Mesothelial cell of epicardium (in vitro differentiated cells): ENCODE data around the gene CAMKMT. TPM values are rescaled to one million over a fixed set of nuclear protein-coding genes. Genes with fewer than 3 reads are reported as not detected.

ENCODE experiments used
- DNase-seq, 2 experiments: peaks; one replicate each; pipeline ENCODE4 v3.0.0; 2021; ENCODE audit warnings: low spot score in 2 of 2; ENCODE audit not compliant: unreplicated experiment in 2 of 2
- H3K27ac Mint-ChIP-seq: 2 replicates; pipeline ENCODE4 v1.8.0; 2021; ENCODE audit warnings: mixed read lengths
- H3K27me3 Mint-ChIP-seq: 2 replicates; pipeline ENCODE4 v1.8.0; 2021; ENCODE audit warnings: low read depth, mixed read lengths
- H3K36me3 Mint-ChIP-seq: 2 replicates; pipeline ENCODE4 v1.8.0; 2021; ENCODE audit warnings: mixed read lengths
- H3K4me1 Mint-ChIP-seq: 2 replicates; pipeline ENCODE4 v1.8.0; 2021; ENCODE audit warnings: mixed read lengths
- H3K4me3 Mint-ChIP-seq: 2 replicates; pipeline ENCODE4 v1.8.0; 2021; ENCODE audit warnings: mild to moderate bottlenecking, moderate library complexity, mixed read lengths
- H3K9me3 Mint-ChIP-seq: 2 replicates; pipeline ENCODE4 v1.8.0; 2021; ENCODE audit warnings: mixed read lengths
- total RNA-seq: library from RNA; stranded (reverse); gene quantifications from 3 replicates; pipeline ENCODE4 v1.2.1, GENCODE V29; 2021
- TF ChIP-seq, protein P1 (sequence below): fragments of 200-600 bp; sonication (generic); IDR thresholded peaks from one replicate; pipeline ENCODE4 v1.5.0; 2021; ENCODE audit warnings: antibody characterized with exemption; ENCODE audit not compliant: unreplicated experiment

The CAMKMT gene
- total RNA-seq, 1 donor from 2014 or later: 8.3 TPM

DNA sequence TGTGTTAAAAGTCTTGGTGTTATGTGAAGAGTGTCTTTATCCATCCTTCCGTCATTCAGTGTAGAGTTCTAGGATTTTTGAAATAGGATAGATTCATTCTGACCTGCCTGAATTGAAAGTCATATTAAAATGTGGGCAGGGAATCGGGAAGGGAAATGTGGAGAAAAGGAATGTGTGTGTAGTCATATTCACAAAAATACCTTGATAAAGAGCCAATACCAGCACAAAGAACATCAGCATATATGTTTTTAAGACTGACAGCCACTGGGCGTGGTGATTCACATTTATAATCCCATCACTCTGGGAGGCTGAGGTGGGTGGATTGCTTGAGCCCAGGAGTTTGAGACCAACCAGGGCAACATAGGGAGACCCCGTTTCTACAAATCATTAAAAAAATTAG lies 188.1 kb downstream of the CAMKMT start:
- no peak overlapping the region for H3K27ac Mint-ChIP-seq
- H3K4me1 Mint-ChIP-seq: peaks cover 10% of the 10 kb centered on the region
- no peak for DNase-seq
- H3K9me3 Mint-ChIP-seq: no peaks in the 10 kb centered on the region
- TF ChIP-seq, protein P1, sequence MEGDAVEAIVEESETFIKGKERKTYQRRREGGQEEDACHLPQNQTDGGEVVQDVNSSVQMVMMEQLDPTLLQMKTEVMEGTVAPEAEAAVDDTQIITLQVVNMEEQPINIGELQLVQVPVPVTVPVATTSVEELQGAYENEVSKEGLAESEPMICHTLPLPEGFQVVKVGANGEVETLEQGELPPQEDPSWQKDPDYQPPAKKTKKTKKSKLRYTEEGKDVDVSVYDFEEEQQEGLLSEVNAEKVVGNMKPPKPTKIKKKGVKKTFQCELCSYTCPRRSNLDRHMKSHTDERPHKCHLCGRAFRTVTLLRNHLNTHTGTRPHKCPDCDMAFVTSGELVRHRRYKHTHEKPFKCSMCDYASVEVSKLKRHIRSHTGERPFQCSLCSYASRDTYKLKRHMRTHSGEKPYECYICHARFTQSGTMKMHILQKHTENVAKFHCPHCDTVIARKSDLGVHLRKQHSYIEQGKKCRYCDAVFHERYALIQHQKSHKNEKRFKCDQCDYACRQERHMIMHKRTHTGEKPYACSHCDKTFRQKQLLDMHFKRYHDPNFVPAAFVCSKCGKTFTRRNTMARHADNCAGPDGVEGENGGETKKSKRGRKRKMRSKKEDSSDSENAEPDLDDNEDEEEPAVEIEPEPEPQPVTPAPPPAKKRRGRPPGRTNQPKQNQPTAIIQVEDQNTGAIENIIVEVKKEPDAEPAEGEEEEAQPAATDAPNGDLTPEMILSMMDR: no peak
- no peak overlapping the region for H3K4me3 Mint-ChIP-seq
- no peaks in the 10 kb centered on the region for H3K36me3 Mint-ChIP-seq
- no peaks in the 10 kb centered on the region for H3K27me3 Mint-ChIP-seq

DNA sequence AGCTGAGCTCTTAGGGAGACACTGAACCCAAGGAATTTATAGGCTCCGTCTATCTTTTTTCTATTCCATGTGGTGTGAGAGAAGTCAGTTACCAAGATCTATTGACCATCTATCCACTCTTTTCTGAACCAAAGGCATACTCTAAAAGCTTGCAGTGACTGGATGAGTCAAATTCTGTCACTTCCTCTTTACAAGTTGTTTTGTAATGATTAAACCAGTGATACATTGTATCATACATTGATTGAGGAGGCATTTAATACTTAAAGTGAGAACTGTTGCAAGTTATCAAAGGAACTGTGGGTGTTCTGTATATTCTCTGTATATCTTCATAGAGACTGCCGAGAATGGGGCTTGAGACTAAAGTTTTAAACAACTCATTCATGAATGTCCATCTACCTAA lies 188.8 kb downstream of the CAMKMT start:
- no peaks in the 10 kb centered on the region for H3K36me3 Mint-ChIP-seq
- TF ChIP-seq, protein P1: no peak
- H3K27me3 Mint-ChIP-seq: no peaks in the 10 kb centered on the region
- no peaks in the 10 kb centered on the region for H3K9me3 Mint-ChIP-seq
- no peak overlapping the region for H3K4me3 Mint-ChIP-seq
- H3K27ac Mint-ChIP-seq: no peak overlapping the region
- DNase-seq: no peak
- H3K4me1 Mint-ChIP-seq: peaks cover 10% of the 10 kb centered on the region

DNA sequence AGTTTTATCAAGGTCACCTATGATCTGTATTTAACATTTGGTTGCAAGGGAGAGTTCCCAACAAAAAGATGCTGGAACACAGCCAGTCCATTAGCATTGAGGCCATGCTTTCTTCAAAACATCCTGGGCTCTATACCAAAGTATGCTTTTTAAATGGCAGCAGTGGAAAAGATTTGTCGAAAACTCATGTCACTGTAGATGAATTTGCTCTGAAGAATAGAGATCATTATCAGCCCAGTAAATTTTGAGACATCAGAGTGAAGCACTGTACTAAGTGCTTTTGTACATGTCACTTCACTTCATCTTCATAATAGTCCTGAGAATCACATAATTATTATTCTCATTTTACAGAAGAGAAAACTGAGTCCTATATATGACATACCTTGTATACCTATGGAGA lies 189.8 kb downstream of the CAMKMT start:
- Mint-ChIP-seq H3K27me3 (no peaks in the 10 kb centered on the region), H3K27ac (no peak overlapping the region), H3K4me1 (peaks cover 8% of the 10 kb centered on the region), H3K4me3 (no peak overlapping the region), H3K36me3 (no peaks in the 10 kb centered on the region), H3K9me3 (no peaks in the 10 kb centered on the region)
- TF ChIP-seq, protein P1: no peak
- no peak for DNase-seq

DNA sequence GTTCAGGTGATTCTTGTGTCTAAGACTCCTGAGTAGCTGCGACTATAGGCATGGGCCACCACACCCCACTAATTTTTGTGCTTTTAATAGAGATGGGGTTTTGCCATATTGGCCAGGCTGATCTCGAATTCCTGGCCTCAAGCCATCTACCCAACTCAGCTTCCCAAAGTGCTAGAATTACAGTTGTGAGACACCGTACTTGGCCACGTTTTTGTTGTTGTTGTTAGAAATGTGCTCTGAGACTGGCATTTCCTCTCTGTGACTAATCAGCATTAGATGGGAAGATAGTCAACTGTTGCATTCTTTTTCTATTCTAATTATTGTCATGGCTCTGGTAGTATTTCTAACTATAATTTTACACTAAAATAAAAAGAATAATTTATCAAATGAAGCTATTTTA lies 191.7 kb downstream of the CAMKMT start:
- peaks cover 8% of the 10 kb centered on the region for H3K4me1 Mint-ChIP-seq
- TF ChIP-seq, protein P1: no peak
- H3K4me3 Mint-ChIP-seq: no peak overlapping the region
- no peak for DNase-seq
- H3K36me3 Mint-ChIP-seq: no peaks in the 10 kb centered on the region
- peaks cover 3% of the 10 kb centered on the region for H3K9me3 Mint-ChIP-seq
- H3K27me3 Mint-ChIP-seq: no peaks in the 10 kb centered on the region
- no peak overlapping the region for H3K27ac Mint-ChIP-seq

DNA sequence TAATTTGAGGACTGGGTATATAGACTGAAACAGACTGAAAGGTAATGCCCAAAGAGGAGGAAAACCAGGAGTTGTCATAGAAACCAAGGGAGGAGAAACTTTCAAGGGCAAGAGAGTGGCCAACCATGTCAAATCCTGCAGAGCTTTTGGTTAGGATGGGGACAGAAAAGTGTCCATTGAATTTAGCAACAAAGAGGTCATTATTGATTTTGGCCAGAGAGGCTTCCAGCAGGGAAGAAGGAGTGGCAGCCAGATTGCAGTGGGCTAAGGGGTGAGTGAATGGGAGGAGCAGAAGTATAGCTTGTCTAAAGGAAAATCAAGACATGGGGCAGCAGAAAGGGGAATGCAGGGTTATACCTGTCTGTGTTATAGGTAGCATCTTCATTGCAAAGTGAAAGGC lies 194.0 kb downstream of the CAMKMT start:
- Mint-ChIP-seq H3K36me3 (no peaks in the 10 kb centered on the region), H3K9me3 (peaks cover 5% of the 10 kb centered on the region), H3K4me3 (no peak overlapping the region), H3K27me3 (no peaks in the 10 kb centered on the region), H3K27ac (no peak overlapping the region), H3K4me1 (peaks cover 4% of the 10 kb centered on the region)
- TF ChIP-seq, protein P1: no peak
- DNase-seq: no peak

DNA sequence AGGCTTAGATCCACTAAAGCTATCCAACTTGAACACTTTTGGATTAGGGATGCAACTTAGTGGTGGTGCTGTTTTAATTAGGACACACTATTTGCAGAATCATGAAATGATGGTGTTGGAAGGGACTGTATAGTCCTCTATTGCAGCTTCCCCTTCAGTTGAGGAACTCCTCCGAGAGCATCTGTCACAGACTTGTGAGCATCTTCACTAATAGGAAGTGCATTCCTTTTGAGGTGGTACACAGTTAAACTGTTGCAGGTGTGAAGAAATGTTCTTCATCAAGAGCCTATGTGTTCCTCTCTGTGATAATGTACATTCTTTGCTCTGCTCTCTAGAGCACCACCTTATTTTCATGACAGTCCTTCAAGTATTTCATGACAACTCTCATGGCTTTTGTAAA lies 197.4 kb downstream of the CAMKMT start:
- DNase-seq: no peak
- Mint-ChIP-seq H3K4me1 (peaks cover 6% of the 10 kb centered on the region), H3K27ac (no peak overlapping the region), H3K4me3 (no peak overlapping the region), H3K9me3 (peaks cover 5% of the 10 kb centered on the region), H3K36me3 (no peaks in the 10 kb centered on the region), H3K27me3 (no peaks in the 10 kb centered on the region)
- TF ChIP-seq, protein P1: no peak
